GM12891 (cell line): ENCODE results near the gene PI16.

ENCODE experiments used
- DNase-seq: peaks from one replicate; pipeline ENCODE4 v3.0.0; 2011; ENCODE audit warnings: low spot score; ENCODE audit not compliant: insufficient read length
- FAIRE-seq: peaks from 2 replicates; lab custom pipeline; 2011; peaks lifted over from hg19 to GRCh38; lab: Jason Lieb, UNC
- PAX5 ChIP-seq: IDR thresholded peaks from 2 replicates; pipeline ENCODE4 v1.6.1; 2011; ENCODE audit warnings: low read length, moderate library complexity, mild to moderate bottlenecking; ENCODE audit not compliant: insufficient read depth, severe bottlenecking
- POLR2A ChIP-seq: IDR thresholded peaks from 2 replicates; pipeline ENCODE4 v1.6.1; 2011; ENCODE audit warnings: low read depth, low read length, control low read depth
- POLR2AphosphoS5 ChIP-seq: IDR thresholded peaks from 2 replicates; pipeline ENCODE4 v1.6.1; 2011; ENCODE audit warnings: low read depth, low read length, control low read depth
- POU2F2 ChIP-seq: IDR thresholded peaks from 2 replicates; pipeline ENCODE4 v1.6.1; 2011; ENCODE audit warnings: low read depth, mild to moderate bottlenecking, control low read depth, low read length, moderate library complexity
- SPI1 ChIP-seq: IDR thresholded peaks from 2 replicates; pipeline ENCODE4 v1.6.1; 2011; ENCODE audit warnings: low read depth, low read length, control low read depth
- TAF1 ChIP-seq: IDR thresholded peaks from 2 replicates; pipeline ENCODE4 v1.6.1; 2011; ENCODE audit warnings: low read depth, low read length, control low read depth

PI16 gene

DNA sequence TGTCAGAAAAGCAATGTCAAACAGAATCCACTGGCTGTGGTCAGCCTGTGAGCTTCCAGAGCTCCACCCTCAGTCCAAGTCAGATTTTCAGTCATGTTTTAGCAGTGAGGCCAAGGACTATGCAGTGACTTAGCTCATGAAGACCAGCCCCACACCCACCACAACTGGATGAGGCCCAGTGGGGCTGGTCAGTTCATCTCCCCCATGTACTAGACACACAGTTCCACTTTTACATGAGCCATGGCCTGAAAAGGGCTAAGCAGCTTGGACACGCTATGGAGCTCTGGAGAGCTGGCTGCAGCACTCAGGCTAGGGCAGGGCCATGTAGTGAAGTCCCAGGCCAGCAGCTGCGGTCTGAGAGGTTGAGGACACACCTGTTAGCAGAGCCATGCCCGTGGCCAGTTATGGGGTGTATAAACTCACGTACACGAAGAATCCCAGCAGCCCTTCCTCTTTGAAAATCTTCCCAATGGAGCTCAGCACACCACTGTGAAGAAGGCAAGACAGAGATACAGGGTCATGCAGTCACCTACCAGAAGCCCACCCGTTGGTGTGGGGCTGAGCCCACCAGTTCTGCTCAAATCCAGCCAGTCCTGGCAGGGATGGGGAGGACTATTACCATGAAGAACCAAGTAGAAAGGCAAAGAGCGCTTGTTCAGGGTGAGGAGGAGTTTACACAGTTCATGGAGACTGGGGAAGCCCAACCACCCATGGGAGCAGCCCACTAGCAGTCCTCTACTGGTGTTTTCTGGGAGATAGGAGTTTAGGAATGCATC, 20.9 kb downstream of the PI16 start:
- DNase-seq (no peak), FAIRE-seq (no peak)
- TF ChIP-seq POLR2A (no peak; the same call in 1 of the 2 replicates), TAF1 (no peak), POLR2AphosphoS5 (no peak)

DNA sequence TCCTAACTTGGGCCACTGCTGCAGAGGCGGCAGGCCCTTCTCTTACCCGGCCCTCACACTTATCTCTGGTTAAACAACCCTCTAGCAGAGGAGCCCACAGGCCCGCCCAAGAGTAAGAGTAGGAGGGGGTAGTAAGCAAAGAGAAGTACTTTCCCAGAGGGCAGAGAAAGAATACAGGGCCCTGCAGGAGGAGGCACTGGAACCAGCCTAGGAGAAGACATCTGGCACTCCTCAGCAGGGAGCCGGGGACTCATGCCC, 21.4 kb downstream of the PI16 start:
- DNase-seq (no peak), FAIRE-seq (no peak)
- TF ChIP-seq POLR2AphosphoS5: no peak
- TF ChIP-seq POLR2A: no peak
- no peak for TF ChIP-seq TAF1
- no peak for TF ChIP-seq POU2F2
- no peak for TF ChIP-seq PAX5
- no peak for TF ChIP-seq SPI1

DNA sequence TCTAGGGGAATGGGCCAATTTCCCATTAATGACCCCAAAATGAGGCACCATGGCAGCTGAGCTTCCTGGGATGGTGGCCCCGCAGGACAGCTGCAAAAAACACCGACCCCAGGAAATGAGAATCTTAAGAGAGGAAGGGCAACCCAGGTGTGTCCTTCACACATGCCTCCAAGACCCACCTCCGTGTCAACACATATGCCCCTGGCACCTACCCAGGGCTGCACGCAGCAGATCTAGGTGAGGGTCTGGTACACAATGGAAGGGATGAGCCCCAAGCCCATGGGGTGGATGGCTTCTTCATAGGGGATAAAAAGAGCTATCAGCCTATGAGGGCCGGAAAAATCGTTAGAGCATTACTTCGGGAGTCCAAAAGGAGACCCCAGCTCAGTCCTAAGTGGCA, 22.0 kb downstream of the PI16 start:
- DNase-seq: no peak
- no peak for TF ChIP-seq TAF1
- TF ChIP-seq POU2F2: no peak
- TF ChIP-seq POLR2AphosphoS5: no peak
- TF ChIP-seq SPI1: no peak
- TF ChIP-seq PAX5: no peak
- TF ChIP-seq POLR2A: no peak
- no peak for FAIRE-seq

DNA sequence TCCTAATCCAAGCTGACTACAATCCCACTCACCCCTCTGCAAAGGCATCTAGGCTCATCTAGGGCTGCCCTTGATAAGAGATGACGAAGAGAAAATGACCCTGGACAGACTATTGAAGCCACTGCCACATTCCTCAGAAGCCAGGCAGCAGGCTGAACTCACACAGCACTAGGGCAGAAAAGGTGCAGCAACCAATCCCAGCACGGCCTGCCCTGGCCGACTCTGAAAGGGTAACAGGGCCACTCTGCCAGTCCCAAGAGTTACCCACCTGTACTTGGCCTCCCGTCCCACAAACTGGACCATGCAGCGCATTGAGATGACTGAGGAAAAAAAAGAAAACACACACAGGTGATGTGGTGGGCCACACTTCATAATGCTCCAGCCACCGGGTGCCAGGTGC, 22.4 kb downstream of the PI16 start:
- no peak for DNase-seq
- TF ChIP-seq POU2F2 (no peak), TAF1 (no peak), SPI1 (no peak), PAX5 (no peak), POLR2A (no peak), POLR2AphosphoS5 (no peak)
- FAIRE-seq: no peak

DNA sequence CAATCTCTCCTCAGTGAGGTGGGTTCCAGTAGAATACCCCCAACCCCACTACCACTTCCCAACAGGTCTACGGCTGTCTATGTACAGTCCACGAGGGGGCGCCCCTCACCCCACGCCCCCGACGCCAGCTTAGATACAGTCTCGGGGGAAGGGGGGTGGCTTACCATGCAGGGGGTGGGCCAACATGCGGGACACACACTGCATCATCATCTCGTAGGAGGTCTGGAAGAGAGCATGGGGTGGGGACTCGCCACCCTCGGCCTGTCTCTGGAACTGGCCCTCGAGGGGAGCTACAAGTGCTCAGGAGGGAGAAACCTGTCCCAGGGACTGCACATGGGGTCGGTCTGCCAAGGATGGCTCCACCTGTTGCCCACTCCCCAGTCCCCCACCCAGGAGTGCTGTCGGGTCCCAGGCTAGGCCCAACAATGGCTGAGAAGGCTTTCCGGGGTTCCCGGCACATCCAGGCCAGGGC, 23.0 kb downstream of the PI16 start:
- no peak for TF ChIP-seq POLR2A
- no peak for TF ChIP-seq POU2F2
- TF ChIP-seq SPI1: no peak
- TF ChIP-seq PAX5: no peak
- no peak for TF ChIP-seq TAF1
- DNase-seq (no peak), FAIRE-seq (no peak)

DNA sequence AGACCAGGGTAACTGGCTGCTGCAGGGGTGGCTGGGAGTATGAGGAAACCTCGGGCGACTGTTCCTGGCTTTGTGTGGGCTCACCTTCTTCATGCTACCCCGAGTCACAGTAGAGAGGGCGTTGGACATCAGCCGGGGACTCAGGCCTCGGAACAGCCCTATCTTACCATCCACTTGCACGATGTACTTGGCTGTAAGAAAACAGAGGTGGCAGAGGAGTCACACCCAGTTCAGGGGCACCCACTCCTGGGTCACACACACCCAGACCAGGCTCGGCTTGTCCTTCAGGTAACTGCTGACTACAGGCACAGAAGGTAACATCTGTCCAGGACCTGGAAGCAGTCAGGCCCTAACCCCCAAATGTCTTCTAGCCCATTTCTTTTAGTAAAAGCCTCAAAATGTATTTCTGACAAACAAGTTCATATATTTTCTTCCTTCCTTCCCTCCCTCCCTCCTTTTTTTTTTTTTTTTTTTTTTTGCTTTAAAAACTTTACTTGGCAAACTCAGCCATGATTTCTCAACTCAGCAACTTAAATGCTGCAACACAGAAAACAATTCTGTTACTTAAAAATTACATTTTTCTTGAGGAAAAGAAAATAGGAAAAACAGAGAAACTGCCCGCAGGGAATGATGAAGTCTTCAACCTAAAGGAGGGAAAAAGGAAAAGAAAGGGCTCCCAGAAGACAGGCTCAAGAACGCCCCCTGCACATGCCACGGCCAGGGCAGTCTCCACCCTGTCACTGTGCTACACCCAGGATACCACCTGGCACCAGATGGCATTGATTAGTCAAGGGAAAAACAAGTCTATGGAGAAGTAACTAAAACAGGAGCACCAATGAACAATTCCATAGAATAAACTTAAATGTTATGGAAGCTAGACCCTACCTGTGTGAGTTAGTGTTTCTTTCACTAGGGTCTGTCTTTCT, 24.1 kb downstream of the PI16 start:
- DNase-seq (no peak), FAIRE-seq (no peak)
- no peak for TF ChIP-seq POU2F2
- TF ChIP-seq SPI1: no peak

DNA sequence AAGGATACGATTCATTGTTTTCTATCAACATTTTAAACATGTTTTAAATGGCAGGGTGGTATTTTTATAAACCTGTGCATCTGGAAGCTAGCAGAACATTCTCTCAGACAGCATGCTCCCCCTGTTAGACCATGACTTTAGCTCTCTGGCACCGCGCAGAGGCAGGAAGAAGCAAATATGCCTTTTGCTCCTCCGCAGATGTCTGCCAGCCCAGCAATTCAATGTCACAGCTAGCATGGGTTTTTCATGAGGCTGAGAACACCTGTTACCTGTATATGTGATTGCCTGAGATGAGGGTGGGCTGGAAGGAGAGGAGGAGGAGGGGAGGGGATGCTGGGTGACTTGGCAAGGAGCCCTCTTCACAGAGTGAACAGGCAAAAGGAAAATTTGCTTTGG, 24.8 kb downstream of the PI16 start:
- peak; percentile 23 for FAIRE-seq
- DNase-seq: no peak
- TF ChIP-seq POU2F2: no peak
- no peak for TF ChIP-seq SPI1
- no peak for TF ChIP-seq POLR2AphosphoS5
- no peak for TF ChIP-seq PAX5
- TF ChIP-seq POLR2A: no peak
- no peak for TF ChIP-seq TAF1

DNA sequence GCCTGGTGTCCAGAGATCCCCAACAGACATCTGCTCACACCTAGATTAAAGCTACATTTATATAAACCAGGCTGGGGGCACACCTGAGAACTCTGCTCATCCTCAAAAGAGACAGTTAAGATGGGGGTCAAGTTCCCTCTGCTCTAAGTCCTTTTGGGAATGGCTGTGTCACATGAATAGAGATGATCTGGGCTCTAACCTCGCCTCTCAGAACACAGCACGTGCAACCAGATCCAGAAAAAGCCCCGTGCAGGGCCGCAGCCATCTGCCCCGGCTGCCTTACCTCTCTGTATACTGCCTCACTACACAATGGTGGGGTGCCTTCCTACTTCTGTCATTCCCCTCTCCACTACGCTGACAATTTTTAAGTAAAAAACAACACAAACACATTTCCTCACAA, 25.6 kb downstream of the PI16 start:
- DNase-seq (no peak), FAIRE-seq (no peak)
- TF ChIP-seq POLR2AphosphoS5 (no peak), TAF1 (no peak), PAX5 (no peak), POU2F2 (no peak), POLR2A (no peak), SPI1 (no peak)

DNA sequence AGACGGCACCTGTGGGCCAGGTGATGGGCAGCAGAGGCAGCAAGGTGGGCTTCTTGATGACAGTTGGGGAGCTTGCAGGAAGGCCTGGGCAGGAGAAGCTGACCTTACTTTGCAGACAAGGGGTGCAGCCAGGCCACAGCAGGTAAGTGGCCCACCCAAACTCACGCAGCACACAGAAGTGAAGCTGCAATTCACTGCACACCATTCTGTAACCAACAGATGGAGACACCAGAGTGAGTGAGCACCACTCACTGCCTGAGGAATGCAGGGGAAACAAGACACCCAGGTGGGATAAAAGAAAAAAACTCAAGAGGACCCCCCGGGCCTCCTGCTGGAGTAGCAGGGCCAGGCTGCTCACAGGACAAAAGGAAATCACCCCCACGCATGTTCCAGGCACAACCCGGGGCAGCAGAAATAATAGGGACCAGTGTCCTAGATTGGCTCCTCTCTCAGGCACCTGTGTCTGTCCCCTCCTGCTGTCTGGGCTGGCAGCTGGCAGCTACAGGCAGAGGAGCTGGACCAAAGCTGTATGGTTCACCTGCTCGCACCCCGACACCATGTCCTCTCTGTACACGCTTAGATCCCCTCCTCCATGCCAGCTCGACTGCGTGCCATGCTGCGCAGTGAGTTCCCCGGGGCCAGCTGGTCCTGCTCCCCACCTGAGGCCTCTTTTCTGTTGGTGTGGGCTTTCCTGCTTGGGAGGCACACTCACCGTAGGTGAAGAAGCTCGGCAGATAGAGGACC, 26.5 kb downstream of the PI16 start:
- no peak for DNase-seq
- no peak for TF ChIP-seq TAF1
- no peak for TF ChIP-seq SPI1
- TF ChIP-seq POLR2A: peak; percentile 14; the same call in 1 of the 2 replicates
- no peak for FAIRE-seq
